ENCODE data around the gene ZFHX3. TPM values are rescaled to one million over a fixed set of nuclear protein-coding genes. Genes with fewer than 3 reads are reported as not detected.
A peak's percentile ranks its signal among the peaks of the same experiment; 100 is the strongest.

The ZFHX3 gene
- total RNA-seq, 1 experiment from 2014 or later: 21.8 TPM

DNA sequence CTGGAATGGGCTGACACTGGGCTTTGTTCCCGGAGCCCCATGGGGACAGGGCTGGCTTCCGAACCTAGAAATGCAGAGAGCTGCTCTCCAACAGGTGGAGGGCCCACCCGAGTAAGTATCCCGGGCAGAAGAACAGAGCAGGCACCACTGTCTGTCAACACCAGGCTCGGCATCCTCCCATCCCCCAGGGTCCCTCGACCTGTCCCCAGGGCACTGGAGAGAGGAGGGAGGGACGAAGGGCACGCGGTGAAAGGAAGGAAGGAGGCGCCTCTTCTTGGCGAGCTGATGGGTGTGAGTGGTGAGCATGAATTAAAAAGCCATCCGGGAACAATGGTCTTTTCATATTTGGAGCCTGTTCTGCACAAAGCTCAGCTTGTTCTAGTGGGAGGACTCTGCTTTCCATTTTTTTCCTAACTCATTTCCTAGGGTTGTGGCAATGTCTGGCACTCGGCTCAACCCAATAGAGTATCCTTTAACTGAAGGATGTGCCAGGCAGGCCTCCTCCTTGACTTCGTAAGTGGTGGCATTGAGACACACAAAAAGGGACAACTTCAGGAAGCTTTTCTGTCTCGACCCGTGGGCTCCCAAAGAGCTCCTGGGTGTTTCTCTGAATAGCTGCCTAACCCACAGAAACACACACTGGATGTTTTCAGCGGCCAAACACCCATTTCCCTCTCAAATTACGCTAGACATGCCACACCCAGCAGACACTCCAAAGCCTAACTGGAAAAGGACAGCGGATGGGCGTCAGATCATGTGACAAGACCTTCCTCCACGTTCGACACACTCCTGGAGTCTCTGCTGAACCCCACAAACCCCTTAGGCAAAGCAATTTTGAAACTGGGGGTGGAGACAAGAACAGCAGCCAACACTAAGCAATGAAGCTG, 47.7 kb downstream of the ZFHX3 start:
- Histone ChIP-seq H3K4me1 (ENCODE audit: insufficient read depth, low read length, poor library complexity, severe bottlenecking) (peaks cover 21% of the 10 kb centered on the region), H3K4me3 (ENCODE audit: low read depth, low read length, poor library complexity, severe bottlenecking) (no peak overlapping the region), H3K36me3 (ENCODE audit: insufficient read depth, low read length, poor library complexity, severe bottlenecking) (no peaks in the 10 kb centered on the region), H3K27ac (ENCODE audit: low read depth, low read length, poor library complexity, severe bottlenecking) (peak overlapping the region; percentile 2), H3K9me3 (ENCODE audit: low read depth, low read length, poor library complexity, severe bottlenecking) (no peaks in the 10 kb centered on the region), H3K27me3 (replicated peaks; ENCODE audit: insufficient read depth, low read depth, low read length, poor library complexity) (no peaks in the 10 kb centered on the region)
- TF ChIP-seq, protein P1, sequence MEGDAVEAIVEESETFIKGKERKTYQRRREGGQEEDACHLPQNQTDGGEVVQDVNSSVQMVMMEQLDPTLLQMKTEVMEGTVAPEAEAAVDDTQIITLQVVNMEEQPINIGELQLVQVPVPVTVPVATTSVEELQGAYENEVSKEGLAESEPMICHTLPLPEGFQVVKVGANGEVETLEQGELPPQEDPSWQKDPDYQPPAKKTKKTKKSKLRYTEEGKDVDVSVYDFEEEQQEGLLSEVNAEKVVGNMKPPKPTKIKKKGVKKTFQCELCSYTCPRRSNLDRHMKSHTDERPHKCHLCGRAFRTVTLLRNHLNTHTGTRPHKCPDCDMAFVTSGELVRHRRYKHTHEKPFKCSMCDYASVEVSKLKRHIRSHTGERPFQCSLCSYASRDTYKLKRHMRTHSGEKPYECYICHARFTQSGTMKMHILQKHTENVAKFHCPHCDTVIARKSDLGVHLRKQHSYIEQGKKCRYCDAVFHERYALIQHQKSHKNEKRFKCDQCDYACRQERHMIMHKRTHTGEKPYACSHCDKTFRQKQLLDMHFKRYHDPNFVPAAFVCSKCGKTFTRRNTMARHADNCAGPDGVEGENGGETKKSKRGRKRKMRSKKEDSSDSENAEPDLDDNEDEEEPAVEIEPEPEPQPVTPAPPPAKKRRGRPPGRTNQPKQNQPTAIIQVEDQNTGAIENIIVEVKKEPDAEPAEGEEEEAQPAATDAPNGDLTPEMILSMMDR (conservative IDR thresholded peaks at IDR 0.05; ENCODE audit: low read depth, low read length): no peak
- TF ChIP-seq EZH2 (IDR thresholded peaks at IDR 0.05; ENCODE audit: borderline replicate concordance, low read depth, low read length, poor library complexity, severe bottlenecking): no peak
- DNase-seq (ENCODE audit: low spot score): peak; percentile 65
- CTCF ChIA-PET: interaction anchor here (0.6 kb wide), 1 partner anchor 36 kb away, joined by 12 read pairs; no protein-coding TSS in a partner anchor
- POLR2A ChIA-PET (ENCODE audit: low non-redundant PET): no interaction called here
- BruUV-seq (replicated peaks): no TSS peak
- intact Hi-C loops (cut with micrococcal nuclease; ENCODE audit: unreplicated experiment): no loop called here

DNA sequence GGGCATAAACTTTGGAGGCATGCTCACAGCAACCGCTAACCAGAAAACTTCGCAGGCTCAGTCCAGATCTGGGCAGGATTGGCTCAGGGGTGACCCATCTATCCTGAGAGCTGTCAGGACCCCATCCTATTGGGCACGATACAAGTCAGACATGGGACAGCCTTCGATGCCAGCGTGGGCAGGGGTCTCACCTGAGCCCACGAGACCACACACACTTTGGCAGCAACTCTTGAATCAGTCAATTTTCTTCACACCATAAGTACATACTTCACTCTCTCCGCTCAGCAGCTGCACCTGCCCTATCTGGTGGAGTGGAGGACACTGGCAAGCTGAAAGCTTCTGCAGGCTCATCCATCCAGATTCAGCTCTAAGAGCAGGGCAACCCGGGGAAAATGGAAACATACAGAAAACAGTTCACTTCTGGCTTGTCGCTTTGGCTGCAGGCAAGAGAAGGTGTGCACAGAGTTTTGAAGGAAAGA, 48.3 kb downstream of the ZFHX3 start:
- no TSS peak for BruUV-seq (replicated peaks)
- no peak for DNase-seq (ENCODE audit: low spot score)
- Histone ChIP-seq H3K27ac (ENCODE audit: low read depth, low read length, poor library complexity, severe bottlenecking) (no peak overlapping the region), H3K4me3 (ENCODE audit: low read depth, low read length, poor library complexity, severe bottlenecking) (no peak overlapping the region), H3K36me3 (ENCODE audit: insufficient read depth, low read length, poor library complexity, severe bottlenecking) (no peaks in the 10 kb centered on the region), H3K9me3 (ENCODE audit: low read depth, low read length, poor library complexity, severe bottlenecking) (no peaks in the 10 kb centered on the region), H3K4me1 (ENCODE audit: insufficient read depth, low read length, poor library complexity, severe bottlenecking) (peaks cover 28% of the 10 kb centered on the region), H3K27me3 (replicated peaks; ENCODE audit: insufficient read depth, low read depth, low read length, poor library complexity) (no peaks in the 10 kb centered on the region)
- ChIA-PET POLR2A (ENCODE audit: low non-redundant PET) (no interaction called here), CTCF (interaction anchor here (0.6 kb wide), 1 partner anchor 36 kb away, joined by 12 read pairs; no protein-coding TSS in a partner anchor)
- intact Hi-C loops (cut with micrococcal nuclease; ENCODE audit: unreplicated experiment): no loop called here
- TF ChIP-seq EZH2 (IDR thresholded peaks at IDR 0.05; ENCODE audit: borderline replicate concordance, low read depth, low read length, poor library complexity, severe bottlenecking): no peak
- TF ChIP-seq, protein P1 (conservative IDR thresholded peaks at IDR 0.05; ENCODE audit: low read depth, low read length): no peak

DNA sequence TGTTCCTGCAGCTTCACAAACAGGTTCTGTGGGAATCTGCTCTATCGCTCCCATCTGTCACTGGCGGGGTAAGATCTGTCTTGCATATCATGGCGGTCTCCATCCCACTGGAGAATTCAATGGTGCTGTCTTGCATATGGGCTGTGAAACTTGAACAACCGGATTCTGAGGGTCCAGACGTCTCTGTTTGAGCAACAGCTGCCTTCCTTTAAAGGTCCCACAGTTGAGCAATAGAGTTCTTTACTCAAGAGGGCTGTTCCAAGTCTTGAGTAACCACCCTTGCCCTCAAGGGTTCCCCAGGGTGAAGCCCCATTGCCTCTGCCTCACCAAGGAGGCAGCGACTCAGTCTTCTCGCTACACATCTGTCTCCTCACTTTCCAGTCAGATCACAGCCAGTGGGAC, 50.8 kb downstream of the ZFHX3 start:
- Histone ChIP-seq H3K9me3 (ENCODE audit: low read depth, low read length, poor library complexity, severe bottlenecking) (no peaks in the 10 kb centered on the region), H3K27ac (ENCODE audit: low read depth, low read length, poor library complexity, severe bottlenecking) (no peak overlapping the region), H3K4me3 (ENCODE audit: low read depth, low read length, poor library complexity, severe bottlenecking) (no peak overlapping the region), H3K4me1 (ENCODE audit: insufficient read depth, low read length, poor library complexity, severe bottlenecking) (peaks cover 51% of the 10 kb centered on the region), H3K27me3 (replicated peaks; ENCODE audit: insufficient read depth, low read depth, low read length, poor library complexity) (no peaks in the 10 kb centered on the region), H3K36me3 (ENCODE audit: insufficient read depth, low read length, poor library complexity, severe bottlenecking) (no peaks in the 10 kb centered on the region)
- no peak for DNase-seq (ENCODE audit: low spot score)
- TF ChIP-seq EZH2 (IDR thresholded peaks at IDR 0.05; ENCODE audit: borderline replicate concordance, low read depth, low read length, poor library complexity, severe bottlenecking): no peak
- TF ChIP-seq, protein P1 (conservative IDR thresholded peaks at IDR 0.05; ENCODE audit: low read depth, low read length): no peak
- ChIA-PET CTCF (no interaction called here), POLR2A (ENCODE audit: low non-redundant PET) (no interaction called here)
- intact Hi-C loops (cut with micrococcal nuclease; ENCODE audit: unreplicated experiment): no loop called here
- BruUV-seq (replicated peaks): no TSS peak

Data from A673 (cell line).